Measurements from ENCODE around the gene KCNE4. TPM values are rescaled to one million over a fixed set of nuclear protein-coding genes. Genes with fewer than 3 reads are reported as not detected.

KCNE4 gene
- total RNA-seq, 1 experiment from 2014 or later, result not detected

DNA sequence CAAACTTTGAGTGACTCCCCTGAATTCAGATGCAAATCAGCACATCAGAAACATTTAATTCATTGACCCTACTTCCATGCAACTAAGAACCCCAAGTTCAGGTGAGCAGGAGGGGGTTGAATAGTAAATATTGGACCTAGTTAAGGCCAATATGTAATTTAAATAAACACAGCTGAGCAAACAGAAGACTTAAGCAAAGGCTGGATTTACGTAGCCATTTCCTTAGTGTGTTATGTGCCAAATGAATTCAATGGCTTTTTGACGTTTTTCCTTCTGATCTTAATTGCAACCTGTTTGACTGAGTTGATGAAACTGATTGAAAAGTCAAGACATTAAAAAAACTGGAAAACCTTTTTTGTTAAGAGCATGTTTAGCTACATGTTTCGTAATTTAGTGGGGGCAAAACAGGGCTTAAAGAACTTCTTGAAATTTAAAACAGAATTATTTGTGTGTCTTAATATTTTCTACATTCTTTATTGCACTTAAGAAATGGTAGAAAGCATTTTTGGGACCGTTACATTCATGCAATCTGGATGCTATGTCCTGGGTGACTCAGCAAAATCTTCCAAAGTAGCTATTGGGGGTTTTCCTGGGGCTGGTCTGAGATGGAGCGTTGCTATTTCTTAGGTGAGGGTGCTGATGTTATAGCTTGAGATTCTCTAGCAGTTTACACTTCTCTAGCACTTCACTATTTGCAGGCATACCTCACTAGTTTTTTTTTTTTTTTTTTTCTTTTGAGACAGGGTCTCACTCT is 25.5 kb upstream of the KCNE4 start:
- Histone ChIP-seq H3K27me3 (ENCODE audit: low read length) (no peaks in the 10 kb centered on the region), H4K20me1 (ENCODE audit: low read length) (no peaks in the 10 kb centered on the region), H3K4me1 (ENCODE audit: insufficient read depth, low read length) (peaks cover 15% of the 10 kb centered on the region), H2AFZ (ENCODE audit: low read length) (0 out of 2 replicates have a peak overlapping the region, but pooled peaks have one; percentile 31), H3K9me2 (replicated peaks; ENCODE audit: low read length) (no peaks in the 10 kb centered on the region), H3K9me3 (ENCODE audit: low read length) (no peaks in the 10 kb centered on the region), H3F3A (ENCODE audit: low read length, unreplicated experiment) (no peaks in the 10 kb centered on the region), H3K79me2 (ENCODE audit: low read length) (no peaks in the 10 kb centered on the region), H3K4me3 (ENCODE audit: low read length) (no peak overlapping the region), H3K27ac (ENCODE audit: low read length) (peak overlapping the region; percentile 44), H3K4me2 (ENCODE audit: low read length) (peak overlapping the region; percentile 16; the same call in 1 of the 2 replicates), H3K36me3 (ENCODE audit: low read depth, low read length) (no peaks in the 10 kb centered on the region), H3K9ac (ENCODE audit: low read length) (peak overlapping the region; percentile 20; the same call in 1 of the 2 replicates)
- TF ChIP-seq EZH2phosphoT487 (IDR thresholded peaks at IDR 0.05; ENCODE audit: borderline replicate concordance, low read length), result no peak
- TF ChIP-seq, protein P1, sequence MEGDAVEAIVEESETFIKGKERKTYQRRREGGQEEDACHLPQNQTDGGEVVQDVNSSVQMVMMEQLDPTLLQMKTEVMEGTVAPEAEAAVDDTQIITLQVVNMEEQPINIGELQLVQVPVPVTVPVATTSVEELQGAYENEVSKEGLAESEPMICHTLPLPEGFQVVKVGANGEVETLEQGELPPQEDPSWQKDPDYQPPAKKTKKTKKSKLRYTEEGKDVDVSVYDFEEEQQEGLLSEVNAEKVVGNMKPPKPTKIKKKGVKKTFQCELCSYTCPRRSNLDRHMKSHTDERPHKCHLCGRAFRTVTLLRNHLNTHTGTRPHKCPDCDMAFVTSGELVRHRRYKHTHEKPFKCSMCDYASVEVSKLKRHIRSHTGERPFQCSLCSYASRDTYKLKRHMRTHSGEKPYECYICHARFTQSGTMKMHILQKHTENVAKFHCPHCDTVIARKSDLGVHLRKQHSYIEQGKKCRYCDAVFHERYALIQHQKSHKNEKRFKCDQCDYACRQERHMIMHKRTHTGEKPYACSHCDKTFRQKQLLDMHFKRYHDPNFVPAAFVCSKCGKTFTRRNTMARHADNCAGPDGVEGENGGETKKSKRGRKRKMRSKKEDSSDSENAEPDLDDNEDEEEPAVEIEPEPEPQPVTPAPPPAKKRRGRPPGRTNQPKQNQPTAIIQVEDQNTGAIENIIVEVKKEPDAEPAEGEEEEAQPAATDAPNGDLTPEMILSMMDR (conservative IDR thresholded peaks at IDR 0.05; ENCODE audit: low read depth, low read length), result no peak
- TF ChIP-seq EZH2 (IDR thresholded peaks at IDR 0.05; ENCODE audit: low read length, unreplicated experiment), result no peak
- ATAC-seq (peak; percentile 56), DNase-seq (peak; percentile 29)
- ChIA-PET POLR2A (ENCODE audit: unreplicated experiment) (interaction anchor here (0.5 kb wide), 1 partner anchor 712 kb away, joined by 3 read pairs; no protein-coding TSS in a partner anchor), CTCF (no interaction called here)
- BruUV-seq (replicated peaks), result no TSS peak
- intact Hi-C loops (cut with micrococcal nuclease), result no loop called here

DNA sequence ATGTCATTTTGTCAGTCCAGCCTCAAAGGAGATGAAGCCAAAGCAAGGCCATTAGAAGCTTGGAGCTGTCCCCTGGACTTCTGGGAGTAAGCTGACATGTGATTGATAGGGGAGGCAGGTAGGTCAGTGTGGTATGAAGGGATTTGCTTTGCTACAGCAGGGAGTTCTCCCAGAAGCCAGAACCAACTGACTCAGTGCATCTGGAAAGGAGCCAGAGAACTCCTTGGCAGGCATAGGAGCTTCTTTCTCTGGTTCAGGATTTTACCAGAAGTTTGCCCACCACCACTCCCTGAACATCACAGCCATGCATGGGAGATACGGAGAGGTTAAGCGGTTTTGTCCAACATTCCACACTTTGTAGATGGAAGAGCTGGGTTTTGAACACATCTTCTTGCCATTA is 24.5 kb upstream of the KCNE4 start:
- peaks cover 15% of the 10 kb centered on the region for H3K4me1 ChIP-seq (ENCODE audit: insufficient read depth, low read length)
- intact Hi-C loops (cut with micrococcal nuclease), result no loop called here
- no peak overlapping the region for H3K4me2 ChIP-seq (ENCODE audit: low read length)
- H3K9me3 ChIP-seq (ENCODE audit: low read length), result peaks cover 3% of the 10 kb centered on the region; the same call in 1 of the 2 replicates
- DNase-seq (peak; percentile 76), ATAC-seq (peak; percentile 80)
- TF ChIP-seq, protein P1 (conservative IDR thresholded peaks at IDR 0.05; ENCODE audit: low read depth, low read length), result no peak
- TF ChIP-seq EZH2 (IDR thresholded peaks at IDR 0.05; ENCODE audit: low read length, unreplicated experiment) (no peak), EZH2phosphoT487 (IDR thresholded peaks at IDR 0.05; ENCODE audit: borderline replicate concordance, low read length) (no peak)
- H3K9me2 ChIP-seq (replicated peaks; ENCODE audit: low read length), result no peaks in the 10 kb centered on the region
- no peaks in the 10 kb centered on the region for H3F3A ChIP-seq (ENCODE audit: low read length, unreplicated experiment)
- no TSS peak for BruUV-seq (replicated peaks)
- H3K27me3 ChIP-seq (ENCODE audit: low read length), result no peaks in the 10 kb centered on the region
- no peak overlapping the region for H2AFZ ChIP-seq (ENCODE audit: low read length)
- ChIA-PET POLR2A (ENCODE audit: unreplicated experiment) (interaction anchor here (0.7 kb wide), 1 partner anchor 96 kb away, joined by 3 read pairs; no protein-coding TSS in a partner anchor), CTCF (no interaction called here)
- no peak overlapping the region for H3K4me3 ChIP-seq (ENCODE audit: low read length)
- no peaks in the 10 kb centered on the region for H3K36me3 ChIP-seq (ENCODE audit: low read depth, low read length)
- H3K79me2 ChIP-seq (ENCODE audit: low read length), result no peaks in the 10 kb centered on the region
- no peak overlapping the region for H3K9ac ChIP-seq (ENCODE audit: low read length)
- no peak overlapping the region for H3K27ac ChIP-seq (ENCODE audit: low read length)
- no peaks in the 10 kb centered on the region for H4K20me1 ChIP-seq (ENCODE audit: low read length)

DNA sequence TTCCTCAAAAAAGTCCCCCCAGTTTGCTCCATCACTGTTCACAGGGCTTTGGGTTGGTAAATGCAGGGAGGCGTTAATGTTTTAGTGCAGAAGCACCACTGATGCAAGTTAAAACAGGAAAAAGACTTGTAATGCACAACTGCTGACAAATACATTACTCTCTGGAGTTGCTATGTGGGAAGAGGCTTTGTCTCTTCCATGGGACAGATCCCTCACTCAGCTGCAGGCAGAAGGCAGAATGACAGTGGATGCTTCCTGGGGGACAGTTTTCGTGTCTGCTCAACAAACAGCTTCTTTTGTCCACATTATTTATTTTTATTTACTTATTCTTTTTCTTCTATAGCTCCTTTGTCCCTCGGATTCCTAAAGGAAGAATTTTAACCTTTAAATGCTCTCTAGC is 22.7 kb upstream of the KCNE4 start:
- Histone ChIP-seq H3K27me3 (ENCODE audit: low read length) (no peaks in the 10 kb centered on the region), H3K9ac (ENCODE audit: low read length) (no peak overlapping the region), H2AFZ (ENCODE audit: low read length) (no peak overlapping the region), H3K4me2 (ENCODE audit: low read length) (no peak overlapping the region), H3K9me3 (ENCODE audit: low read length) (peaks cover 3% of the 10 kb centered on the region; the same call in 1 of the 2 replicates), H3K27ac (ENCODE audit: low read length) (no peak overlapping the region), H3K9me2 (replicated peaks; ENCODE audit: low read length) (no peaks in the 10 kb centered on the region), H3F3A (ENCODE audit: low read length, unreplicated experiment) (no peaks in the 10 kb centered on the region), H3K36me3 (ENCODE audit: low read depth, low read length) (no peaks in the 10 kb centered on the region), H3K4me1 (ENCODE audit: insufficient read depth, low read length) (peaks cover 15% of the 10 kb centered on the region), H4K20me1 (ENCODE audit: low read length) (no peaks in the 10 kb centered on the region), H3K4me3 (ENCODE audit: low read length) (no peak overlapping the region), H3K79me2 (ENCODE audit: low read length) (no peaks in the 10 kb centered on the region)
- intact Hi-C loops (cut with micrococcal nuclease), result no loop called here
- TF ChIP-seq, protein P1 (conservative IDR thresholded peaks at IDR 0.05; ENCODE audit: low read depth, low read length), result no peak
- TF ChIP-seq EZH2 (IDR thresholded peaks at IDR 0.05; ENCODE audit: low read length, unreplicated experiment), result no peak
- TF ChIP-seq EZH2phosphoT487 (IDR thresholded peaks at IDR 0.05; ENCODE audit: borderline replicate concordance, low read length), result no peak
- ChIA-PET POLR2A (ENCODE audit: unreplicated experiment) (interaction anchor here (0.6 kb wide), 1 partner anchor 19 kb away, joined by 3 read pairs; no protein-coding TSS in a partner anchor), CTCF (no interaction called here)
- DNase-seq, result no peak
- ATAC-seq, result no peak
- BruUV-seq (replicated peaks), result no TSS peak

All from PC-3 (cell line).